ENCODE results near the gene TMEM181.
"Not testable (repeated sequence)": the region's sequence is repeated elsewhere in the genome, so short reads cannot be mapped to it uniquely, and the experiment has no call there.

DNA sequence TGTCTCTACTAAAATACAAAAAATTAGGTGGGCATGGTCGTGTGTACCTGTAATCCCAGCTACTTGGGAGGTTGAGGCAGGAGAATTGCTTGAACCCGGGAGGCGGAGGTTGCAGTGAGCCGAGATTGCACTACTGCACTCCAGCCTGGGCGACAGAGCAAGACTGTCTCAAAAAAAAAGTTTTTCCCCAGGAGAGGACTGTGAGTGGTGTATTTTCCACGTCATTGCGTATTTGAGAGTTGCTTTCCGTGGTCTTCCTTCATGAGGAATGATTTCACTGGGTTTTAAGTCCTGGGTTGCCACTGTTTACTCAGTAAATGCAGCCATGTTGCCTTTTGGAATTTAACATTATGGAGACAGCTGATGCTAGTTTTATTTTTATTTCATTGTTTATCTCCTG is 112.2 kb downstream of the TMEM181 start:
- TF ChIP-seq CHD2 (IDR thresholded peaks at IDR 0.05; ENCODE audit: low read length, partially characterized antibody); NPAS2 (CRISPR knock-in tag; IDR thresholded peaks at IDR 0.05; ENCODE audit: borderline replicate concordance); JUN (IDR thresholded peaks at IDR 0.05); PHF8 (IDR thresholded peaks at IDR 0.05; ENCODE audit: borderline replicate concordance, low read depth); ELK1 (IDR thresholded peaks at IDR 0.05; ENCODE audit: low read depth, low read length); PBX3 (IDR thresholded peaks at IDR 0.05): not testable (repeated sequence)
- TF ChIP-seq, protein P1, sequence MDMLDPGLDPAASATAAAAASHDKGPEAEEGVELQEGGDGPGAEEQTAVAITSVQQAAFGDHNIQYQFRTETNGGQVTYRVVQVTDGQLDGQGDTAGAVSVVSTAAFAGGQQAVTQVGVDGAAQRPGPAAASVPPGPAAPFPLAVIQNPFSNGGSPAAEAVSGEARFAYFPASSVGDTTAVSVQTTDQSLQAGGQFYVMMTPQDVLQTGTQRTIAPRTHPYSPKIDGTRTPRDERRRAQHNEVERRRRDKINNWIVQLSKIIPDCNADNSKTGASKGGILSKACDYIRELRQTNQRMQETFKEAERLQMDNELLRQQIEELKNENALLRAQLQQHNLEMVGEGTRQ (IDR thresholded peaks at IDR 0.05), result not testable (repeated sequence)
- TF ChIP-seq, protein P2, sequence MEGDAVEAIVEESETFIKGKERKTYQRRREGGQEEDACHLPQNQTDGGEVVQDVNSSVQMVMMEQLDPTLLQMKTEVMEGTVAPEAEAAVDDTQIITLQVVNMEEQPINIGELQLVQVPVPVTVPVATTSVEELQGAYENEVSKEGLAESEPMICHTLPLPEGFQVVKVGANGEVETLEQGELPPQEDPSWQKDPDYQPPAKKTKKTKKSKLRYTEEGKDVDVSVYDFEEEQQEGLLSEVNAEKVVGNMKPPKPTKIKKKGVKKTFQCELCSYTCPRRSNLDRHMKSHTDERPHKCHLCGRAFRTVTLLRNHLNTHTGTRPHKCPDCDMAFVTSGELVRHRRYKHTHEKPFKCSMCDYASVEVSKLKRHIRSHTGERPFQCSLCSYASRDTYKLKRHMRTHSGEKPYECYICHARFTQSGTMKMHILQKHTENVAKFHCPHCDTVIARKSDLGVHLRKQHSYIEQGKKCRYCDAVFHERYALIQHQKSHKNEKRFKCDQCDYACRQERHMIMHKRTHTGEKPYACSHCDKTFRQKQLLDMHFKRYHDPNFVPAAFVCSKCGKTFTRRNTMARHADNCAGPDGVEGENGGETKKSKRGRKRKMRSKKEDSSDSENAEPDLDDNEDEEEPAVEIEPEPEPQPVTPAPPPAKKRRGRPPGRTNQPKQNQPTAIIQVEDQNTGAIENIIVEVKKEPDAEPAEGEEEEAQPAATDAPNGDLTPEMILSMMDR (IDR thresholded peaks at IDR 0.05), result not testable (repeated sequence)
